HG03280 (cell line): Measurements from ENCODE around the gene SYNGR2.

Experiments
- ATAC-seq: cut with Tn5 transposase; IDR thresholded peaks from one replicate; pipeline ENCODE4 v1.9.1; 2021; ENCODE audit warnings: mild to moderate bottlenecking, moderate library complexity; ENCODE audit not compliant: unreplicated experiment

Gene SYNGR2

GRCh38 chr17:78168242-78168902 is at the start of gene SYNGR2:
Gene SYNGR2, plus strand, starts transcription at chr17:78168581. Its CDS starts 36 bp downstream, at chr17:78168617.
- ATAC-seq, result peak; percentile 68

- ATAC-seq, result no peak
Measured at GRCh38 chr17:78118801-78119241, 49.6 kb upstream of the SYNGR2 start.

DNA sequence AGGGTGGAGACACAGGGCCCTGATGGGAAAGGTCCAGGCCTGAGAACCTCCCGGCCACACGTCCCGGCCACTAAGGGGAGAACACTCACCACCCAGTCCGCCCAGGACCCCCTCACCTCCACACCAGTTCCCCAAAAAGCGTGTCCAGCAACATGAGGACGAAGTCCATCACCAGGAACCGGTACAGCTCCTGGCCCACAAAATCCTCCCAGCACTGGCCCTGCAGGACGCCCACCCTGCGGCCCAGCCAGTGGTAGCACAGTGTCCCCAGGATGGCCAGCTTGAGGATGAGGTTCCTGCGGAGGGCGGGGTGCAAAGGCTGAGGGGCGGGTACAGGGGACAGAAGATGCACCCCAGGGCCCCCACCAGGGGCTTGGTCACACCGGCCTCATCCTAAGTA is 47.8 kb upstream of the SYNGR2 start:
- no peak for ATAC-seq

GRCh38 chr17:78120971-78121800 is 47.2 kb upstream of the SYNGR2 start:
- no peak for ATAC-seq

- ATAC-seq, result no peak
Measured at GRCh38 chr17:78121801-78122215, 46.6 kb upstream of the SYNGR2 start.

GRCh38 chr17:78122216-78122930 is 46.0 kb upstream of the SYNGR2 start:
- no peak for ATAC-seq

DNA sequence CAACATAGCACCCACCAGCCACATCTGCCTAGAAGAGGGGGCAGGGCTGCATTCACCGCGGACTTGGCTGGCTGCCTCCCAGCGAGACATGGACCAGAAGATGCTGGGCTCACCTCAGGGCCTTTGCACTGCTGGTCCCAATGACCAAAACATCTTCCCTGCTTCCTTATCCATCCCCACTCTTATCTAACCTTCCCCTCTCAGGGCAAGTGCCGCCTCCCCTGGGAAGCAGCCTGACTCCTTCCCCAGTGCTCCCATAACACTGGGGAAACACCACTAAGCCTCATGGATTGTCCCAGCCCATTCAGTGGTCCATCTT is 45.5 kb upstream of the SYNGR2 start:
- ATAC-seq, result no peak

DNA sequence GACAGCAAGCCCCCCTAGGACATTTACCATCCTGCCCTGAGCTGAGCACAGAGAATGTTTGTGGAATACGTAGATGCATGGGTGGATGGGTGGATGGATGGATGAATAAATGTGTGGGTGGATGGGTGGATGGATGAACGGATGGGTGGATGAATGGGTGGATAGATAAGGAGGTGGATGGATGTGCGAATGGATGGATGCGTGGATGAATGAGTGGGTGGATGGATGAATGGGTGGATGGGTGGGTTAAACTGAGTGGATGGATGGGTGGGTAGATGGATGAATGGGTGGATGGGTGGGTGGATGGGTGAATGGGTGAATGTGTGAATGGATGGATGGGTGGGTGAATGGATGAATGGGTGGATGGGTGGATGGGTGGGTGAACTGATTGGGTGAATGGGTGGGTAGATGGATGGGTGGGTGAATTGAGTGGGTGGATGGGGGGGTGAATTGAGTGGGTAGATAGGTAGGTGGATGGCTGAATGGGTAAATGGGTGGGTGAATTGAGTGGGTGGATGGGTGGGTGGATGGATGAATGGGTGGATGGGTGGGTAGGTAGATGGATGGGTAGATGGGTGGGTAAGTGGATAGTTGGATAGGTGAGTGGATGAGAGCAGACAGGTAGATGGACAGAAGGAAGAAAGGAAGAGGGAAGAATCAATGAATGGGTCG is 45.0 kb upstream of the SYNGR2 start:
- ATAC-seq, result no peak

DNA sequence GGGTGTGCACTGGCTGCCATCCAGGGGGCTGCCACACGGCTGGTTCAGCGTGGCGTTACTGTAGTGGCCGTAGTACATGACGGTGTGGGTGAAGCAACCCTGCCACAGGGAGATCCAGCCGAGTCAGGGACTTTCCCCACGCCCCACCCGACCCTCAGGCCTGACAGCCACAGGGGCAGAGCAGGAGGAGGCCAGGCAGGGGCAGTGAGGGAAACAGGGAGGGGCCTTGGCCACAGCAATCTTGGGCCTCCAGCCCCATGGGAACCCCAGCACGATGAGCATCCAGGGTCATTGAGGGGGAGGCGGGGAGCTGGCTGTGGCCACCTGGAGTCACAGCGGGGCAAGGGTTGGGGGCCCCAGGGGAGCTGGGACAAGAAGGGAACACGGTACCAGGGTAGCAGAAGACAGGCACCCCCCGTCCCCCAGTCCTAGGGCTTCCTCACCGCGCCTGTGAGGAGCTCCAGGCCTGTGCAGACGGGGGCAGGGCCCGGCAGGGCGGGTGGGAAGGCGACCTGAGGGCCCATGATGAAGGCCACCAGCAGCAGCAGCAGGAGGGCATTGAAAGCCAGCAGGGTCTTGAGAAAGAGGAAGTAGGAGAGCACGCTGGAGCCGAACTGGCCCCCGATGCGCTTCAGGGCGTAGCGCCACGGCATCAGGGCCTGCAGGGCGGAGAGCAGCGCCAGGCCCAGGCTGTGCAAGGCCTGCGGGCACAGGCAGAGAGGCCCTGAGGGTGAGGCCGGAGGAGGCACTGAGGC is 44.1 kb upstream of the SYNGR2 start:
- ATAC-seq, result no peak

DNA sequence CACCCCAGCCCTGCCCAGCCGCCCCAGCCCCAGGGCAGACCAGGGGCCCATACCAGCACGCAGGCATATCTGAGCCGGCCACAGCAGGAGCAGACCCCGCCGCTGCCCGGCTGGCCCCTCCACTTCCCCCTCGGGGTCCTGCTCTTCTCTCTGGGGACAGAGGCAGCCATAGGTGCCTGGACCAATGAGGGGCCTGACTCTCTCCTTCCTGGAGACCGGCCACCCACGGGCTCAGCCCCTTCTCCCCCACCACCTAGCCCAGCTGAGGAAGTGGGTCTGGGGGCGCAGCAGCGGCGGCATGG is 43.6 kb upstream of the SYNGR2 start:
- ATAC-seq, result no peak

DNA sequence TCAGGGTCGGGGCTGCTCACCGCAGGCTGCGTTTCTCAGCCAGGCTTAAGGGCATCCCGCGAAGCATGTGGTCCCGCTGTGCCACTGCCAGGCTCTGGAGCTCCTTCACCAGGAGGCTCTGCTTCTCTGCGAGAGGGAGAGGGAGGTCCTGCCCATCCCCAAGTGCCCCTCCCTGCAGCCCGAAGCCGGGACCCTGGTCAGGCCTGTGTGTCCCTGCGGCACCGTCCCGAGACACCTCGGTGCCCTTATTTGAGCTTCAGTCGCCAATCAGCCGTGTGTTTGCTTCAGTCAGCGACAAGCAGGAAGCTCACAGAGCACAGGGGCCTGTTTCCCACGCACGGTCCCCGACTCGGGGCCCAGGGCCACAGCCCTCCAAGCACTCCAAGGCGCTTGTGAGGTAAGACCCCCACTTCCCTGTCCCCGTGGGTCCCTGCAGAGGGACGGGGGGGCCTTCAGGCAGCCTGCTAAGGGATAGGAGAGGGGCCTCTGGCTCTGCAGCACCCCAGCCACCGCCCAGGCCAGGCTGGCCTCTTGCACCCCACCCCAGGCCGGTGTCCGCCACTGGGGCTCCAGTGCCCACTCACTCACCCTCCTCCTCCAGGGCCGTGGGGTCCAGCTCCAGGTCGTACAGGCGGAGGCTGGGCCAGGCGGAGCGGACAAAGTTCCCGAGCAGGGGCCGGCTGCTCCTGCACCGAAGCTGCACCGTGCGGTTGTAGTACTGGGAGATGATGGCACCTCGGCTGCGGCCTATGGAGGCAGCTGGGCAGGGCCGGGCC is 43.1 kb upstream of the SYNGR2 start:
- no peak for ATAC-seq

- no peak for ATAC-seq
Measured at GRCh38 chr17:78125976-78126894, 42.1 kb upstream of the SYNGR2 start.

DNA sequence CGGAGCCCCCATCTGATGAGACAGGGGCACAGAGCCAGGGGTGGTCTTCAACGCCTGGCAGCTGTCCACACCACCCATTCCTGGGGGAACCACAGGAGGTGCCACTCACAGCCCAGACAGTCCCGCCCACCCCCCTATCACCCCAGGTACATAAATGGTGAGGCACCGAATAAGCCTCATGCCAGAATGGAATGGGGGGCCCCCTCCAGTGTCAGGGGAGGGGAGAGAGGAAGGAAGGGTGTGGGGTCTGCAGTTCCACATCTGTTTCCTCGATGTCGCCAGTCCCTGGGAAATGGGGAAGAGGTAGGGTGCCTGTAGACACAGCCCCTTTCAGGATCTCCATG is 41.5 kb upstream of the SYNGR2 start:
- ATAC-seq, result no peak

DNA sequence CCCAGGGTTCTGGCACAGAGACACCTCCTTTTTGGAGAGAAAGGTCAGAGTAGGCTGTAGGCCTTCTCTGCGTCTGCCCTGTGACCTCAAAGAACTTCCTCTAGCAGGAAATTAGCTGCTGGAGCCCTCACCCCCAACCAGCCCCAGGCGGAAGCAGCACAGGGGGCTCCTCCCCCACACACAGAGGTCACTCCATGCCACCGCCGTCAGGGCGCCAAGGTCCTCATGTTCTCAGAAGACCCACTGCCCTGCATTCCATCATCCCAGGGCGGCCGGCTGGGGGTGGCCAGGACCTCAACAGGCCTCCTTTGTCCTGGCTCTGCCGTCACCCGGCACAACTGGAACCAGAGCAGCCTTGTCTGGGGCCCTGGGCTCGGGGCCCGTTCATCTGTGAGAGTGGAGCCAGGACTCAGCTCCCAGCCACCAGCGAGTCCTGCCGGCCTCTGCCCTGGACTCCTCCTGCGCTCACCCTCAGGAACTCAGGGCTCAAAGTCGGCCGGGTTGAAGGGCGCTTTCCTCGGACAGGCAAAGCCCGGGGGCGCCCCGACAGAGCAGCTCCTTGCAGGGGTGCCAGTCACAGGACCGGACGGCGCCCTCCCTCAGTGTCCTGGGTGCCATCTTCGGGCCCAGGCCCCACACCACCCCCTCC is 41.0 kb upstream of the SYNGR2 start:
- ATAC-seq, result no peak

DNA sequence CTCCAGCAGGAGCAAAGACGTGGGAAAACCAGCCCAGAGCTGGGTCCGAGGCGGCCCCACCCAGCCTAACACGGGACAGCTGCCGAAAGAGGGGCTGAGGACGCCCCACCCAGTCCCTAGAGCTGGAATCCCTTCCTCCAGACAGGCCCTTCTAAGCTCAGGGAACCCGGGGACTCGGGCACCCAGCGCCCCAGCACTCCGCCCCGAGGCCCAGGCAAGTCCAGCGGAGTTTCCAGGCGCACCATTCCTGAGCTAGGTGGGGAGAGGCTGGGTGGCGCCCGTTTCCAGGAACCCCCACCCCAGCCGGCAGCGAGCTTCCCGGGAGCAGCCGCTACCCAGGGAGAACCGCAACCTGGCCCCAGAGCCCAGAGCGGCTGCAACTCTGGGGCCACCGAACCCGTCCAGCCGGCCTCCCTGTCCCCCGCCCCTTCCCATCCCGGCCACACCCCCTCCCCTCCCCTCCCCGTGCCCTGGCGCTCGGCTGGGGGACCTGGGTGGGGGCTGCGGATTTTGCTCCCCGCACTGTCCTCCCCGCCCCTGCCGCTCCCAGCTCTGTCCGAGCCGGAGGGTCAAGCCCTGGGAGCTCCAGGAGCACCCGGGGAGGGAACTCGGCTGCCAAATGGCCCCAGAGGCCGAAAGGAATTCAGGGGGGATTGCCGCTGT is 40.4 kb upstream of the SYNGR2 start:
- ATAC-seq, result no peak

GRCh38 chr17:78128551-78129350 is 39.6 kb upstream of the SYNGR2 start, which contains the start of gene TMC6:
Gene TMC6, minus strand, starts transcription at chr17:78128755. Its CDS starts 1,923 bp downstream, at chr17:78126832.
- peak; percentile 33 for ATAC-seq
